IMR-90 (cell line): Measurements from ENCODE around the gene EGLN1.

Experiments used
- BHLHE40 ChIP-seq: fragments of 150-350 bp; IDR thresholded peaks from 2 replicates; pipeline ENCODE4 v1.6.1; 2016; ENCODE audit warnings: mild to moderate bottlenecking, low read depth, low read length
- CEBPB ChIP-seq: IDR thresholded peaks from 2 replicates; pipeline ENCODE4 v1.6.1; 2012; ENCODE audit warnings: low read depth, low read length, improper control_type of control experiment
- CTCF ChIP-seq: conservative IDR thresholded peaks from 2 replicates; pipeline ENCODE4 v1.5.1; 2012; ENCODE audit warnings: mild to moderate bottlenecking, low read depth, low read length, improper control_type of control experiment
- FOS ChIP-seq: fragments of 150-350 bp; IDR thresholded peaks from 2 replicates; pipeline ENCODE4 v1.6.1; 2016; ENCODE audit warnings: low read depth, low read length
- MAFK ChIP-seq: IDR thresholded peaks from 2 replicates; pipeline ENCODE4 v1.6.1; 2012; ENCODE audit warnings: low read depth, low read length, improper control_type of control experiment
- MAZ ChIP-seq: IDR thresholded peaks from 2 replicates; pipeline ENCODE4 v1.6.1; 2012; ENCODE audit warnings: low read depth, mild to moderate bottlenecking, low read length, improper control_type of control experiment, moderate library complexity, borderline replicate concordance
- MXI1 ChIP-seq: IDR thresholded peaks from 2 replicates; pipeline ENCODE4 v1.6.1; 2012; ENCODE audit warnings: low read depth, mild to moderate bottlenecking, low read length, moderate library complexity, borderline replicate concordance
- POLR2A ChIP-seq: IDR thresholded peaks from 2 replicates; pipeline ENCODE4 v1.6.1; 2012; ENCODE audit warnings: mild to moderate bottlenecking, low read depth, low read length
- RAD21 ChIP-seq: IDR thresholded peaks from 2 replicates; pipeline ENCODE4 v1.6.1; 2012; ENCODE audit warnings: low read length, improper control_type of control experiment
- RCOR1 ChIP-seq: IDR thresholded peaks from 2 replicates; pipeline ENCODE4 v1.6.1; 2012; ENCODE audit warnings: mild to moderate bottlenecking, low read length, improper control_type of control experiment; ENCODE audit not compliant: insufficient replicate concordance
- RFX5 ChIP-seq: IDR thresholded peaks from 2 replicates; pipeline ENCODE4 v1.8.0; 2012; ENCODE audit warnings: low read depth, mild to moderate bottlenecking, low read length, moderate library complexity
- SMC3 ChIP-seq: fragments of 150-350 bp; IDR thresholded peaks from 2 replicates; pipeline ENCODE4 v1.6.1; 2016; ENCODE audit warnings: low read depth, mild to moderate bottlenecking, antibody characterized with exemption, low read length, moderate library complexity
- USF2 ChIP-seq: fragments of 150-350 bp; IDR thresholded peaks from 2 replicates; pipeline ENCODE4 v1.6.1; 2017; ENCODE audit warnings: mild to moderate bottlenecking, antibody characterized with exemption, low read length, low read depth

DNA sequence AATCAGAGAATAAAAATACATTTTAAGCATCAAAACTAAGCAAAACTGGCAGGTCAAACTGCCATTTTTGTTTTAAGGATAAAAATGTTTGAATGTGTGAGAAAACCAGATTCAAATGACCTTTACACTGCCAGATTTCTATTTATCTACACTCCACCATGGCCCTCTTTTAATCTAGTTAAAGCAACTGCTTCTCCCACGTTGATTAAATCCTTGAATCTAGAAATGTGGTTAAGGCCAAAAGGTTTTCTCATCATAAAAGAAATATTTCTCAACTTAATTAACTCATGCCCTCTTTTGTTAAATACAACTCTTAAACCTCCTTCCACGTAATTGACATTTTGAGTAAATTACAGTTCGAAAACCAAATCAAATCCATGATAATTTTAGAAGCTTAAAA, 15.0 kb downstream of the EGLN1 start:
- TF ChIP-seq CTCF (no peak), POLR2A (no peak), RFX5 (no peak), MAZ (no peak), USF2 (no peak), RAD21 (no peak), MXI1 (no peak), BHLHE40 (no peak), FOS (no peak), SMC3 (no peak), RCOR1 (no peak), CEBPB (no peak), MAFK (no peak)
